ENCODE results near the gene NCBP1.

NCBP1 gene

GRCh38 chr9:97627624-97628023 lies 6.0 kb upstream of the NCBP1 start:
- DNase-seq = no peak

GRCh38 chr9:97628668-97629067 lies 5.0 kb upstream of the NCBP1 start:
- no peak for DNase-seq

GRCh38 chr9:97629156-97629555 lies 4.5 kb upstream of the NCBP1 start:
- no peak for DNase-seq

- no peak for DNase-seq
Measured at GRCh38 chr9:97630591-97630990, 3.0 kb upstream of the NCBP1 start.

DNA sequence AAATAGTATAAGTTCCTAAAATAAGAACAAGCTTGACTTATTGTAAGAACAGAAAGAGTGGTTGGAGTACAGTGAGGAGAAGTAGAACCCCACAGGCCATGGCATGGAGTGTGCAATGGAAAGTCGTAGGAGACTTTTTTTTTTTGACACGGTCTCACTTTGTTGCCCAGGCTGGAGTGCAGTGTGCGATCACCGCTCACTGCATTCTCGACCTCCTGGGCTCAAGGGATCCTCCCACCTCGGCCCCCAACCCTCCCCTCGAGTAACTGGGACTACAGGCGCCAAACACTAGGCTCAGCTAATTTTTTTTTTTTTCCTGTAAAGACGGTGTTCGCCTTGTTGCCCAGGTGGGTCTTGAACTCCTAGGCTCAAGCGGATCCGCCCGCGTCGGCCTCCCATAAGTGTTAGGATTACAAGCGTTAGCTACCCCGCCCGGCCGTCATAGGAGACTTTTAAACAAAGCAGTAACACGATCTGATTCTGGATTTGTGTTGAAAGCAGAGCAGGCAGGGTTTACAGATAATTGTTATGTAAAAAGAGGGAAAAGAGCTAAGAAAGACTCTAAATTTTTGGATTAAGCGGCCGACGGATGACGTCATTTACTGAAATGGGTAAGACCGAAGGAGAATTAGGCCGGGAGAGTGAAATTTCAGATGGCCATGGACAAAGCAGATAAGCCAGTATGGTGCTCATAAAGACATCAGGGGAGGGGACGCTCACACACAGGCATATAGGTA lies 1.2 kb upstream of the NCBP1 start:
- no peak for DNase-seq

GRCh38 chr9:97633859-97634490 lies 354 bp downstream of the NCBP1 start:
- DNase-seq = no peak

GRCh38 chr9:97635026-97635425 lies 1.4 kb downstream of the NCBP1 start:
- no peak for DNase-seq

- DNase-seq = no peak
Measured at GRCh38 chr9:97636903-97637302, 3.3 kb downstream of the NCBP1 start.

GRCh38 chr9:97638666-97639065 lies 5.0 kb downstream of the NCBP1 start:
- no peak for DNase-seq

DNA sequence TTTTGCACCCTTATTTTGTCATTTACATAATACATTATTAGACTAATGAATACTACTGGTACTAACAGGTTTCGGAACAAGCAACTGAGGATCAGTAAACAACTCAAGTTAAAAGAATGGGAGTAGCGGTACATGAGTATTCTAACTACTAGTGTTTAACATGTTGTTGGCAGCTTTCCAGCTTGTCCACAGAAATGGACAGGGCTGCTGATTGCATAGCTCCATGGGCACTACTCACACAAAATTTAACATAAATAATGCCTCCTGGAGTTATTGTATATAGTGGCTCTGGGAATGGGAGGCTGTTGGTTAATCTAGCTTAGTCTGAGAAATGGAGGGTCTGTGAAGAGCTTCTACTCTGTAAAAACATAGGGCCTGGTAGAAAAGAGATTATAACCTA lies 6.7 kb downstream of the NCBP1 start:
- DNase-seq = no peak

DNA sequence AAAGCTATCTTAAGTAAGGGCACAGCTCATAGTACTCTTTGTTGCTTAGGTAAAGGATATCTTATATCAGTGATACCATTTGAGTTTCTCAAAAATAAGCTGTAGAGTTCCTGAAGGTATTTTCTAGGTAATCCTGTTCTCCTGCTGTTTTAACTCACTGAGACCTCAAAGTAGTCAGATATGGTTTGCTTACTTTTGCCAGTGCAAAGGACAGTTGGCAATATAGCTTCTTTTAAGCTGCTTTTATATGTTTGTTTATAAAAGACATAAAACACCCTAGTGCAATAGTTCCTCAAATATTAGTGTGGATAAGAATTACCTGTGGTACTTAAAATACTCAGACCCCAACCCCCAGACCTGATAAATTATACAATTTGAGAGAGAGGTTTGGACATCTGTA lies 12.1 kb downstream of the NCBP1 start:
- no peak for DNase-seq

DNA sequence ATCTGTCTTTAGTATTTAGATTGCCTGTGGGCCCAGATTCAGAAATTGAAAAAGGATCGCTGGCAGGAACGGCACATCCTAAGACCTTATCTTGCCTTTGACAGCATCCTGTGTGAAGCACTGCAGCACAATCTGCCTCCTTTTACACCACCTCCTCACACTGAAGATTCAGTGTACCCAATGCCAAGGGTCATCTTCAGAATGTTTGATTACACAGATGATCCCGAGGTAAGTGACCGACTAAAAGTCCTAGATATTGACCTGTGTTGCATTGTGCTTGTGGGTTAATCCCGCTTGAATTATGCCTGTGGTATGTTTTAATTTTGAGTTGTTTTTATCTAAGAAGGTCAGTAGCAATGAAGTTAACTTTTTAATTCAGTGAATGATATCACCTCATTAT lies 14.4 kb downstream of the NCBP1 start:
- no peak for DNase-seq

- DNase-seq = no peak
Measured at GRCh38 chr9:97651646-97652045, 18.0 kb downstream of the NCBP1 start.

DNA sequence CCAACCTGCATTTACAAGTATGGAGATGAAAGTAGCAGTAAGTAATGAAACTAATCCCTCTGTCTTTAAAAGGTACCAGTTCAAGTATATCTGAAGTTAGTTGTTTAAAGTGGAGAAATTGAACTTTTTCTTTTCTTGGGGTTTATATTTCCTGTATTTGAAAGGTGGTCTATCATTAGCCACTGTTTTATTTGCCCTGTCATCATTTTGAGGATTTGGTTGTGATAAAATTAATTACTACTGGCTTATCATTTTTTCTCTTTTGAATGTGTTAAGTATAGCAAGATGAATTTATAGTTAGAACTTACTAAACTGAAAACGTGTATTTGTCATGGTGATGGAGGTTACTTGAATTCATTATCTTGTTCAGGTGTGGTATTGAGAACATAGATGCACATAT lies 25.1 kb downstream of the NCBP1 start:
- no peak for DNase-seq

DNA sequence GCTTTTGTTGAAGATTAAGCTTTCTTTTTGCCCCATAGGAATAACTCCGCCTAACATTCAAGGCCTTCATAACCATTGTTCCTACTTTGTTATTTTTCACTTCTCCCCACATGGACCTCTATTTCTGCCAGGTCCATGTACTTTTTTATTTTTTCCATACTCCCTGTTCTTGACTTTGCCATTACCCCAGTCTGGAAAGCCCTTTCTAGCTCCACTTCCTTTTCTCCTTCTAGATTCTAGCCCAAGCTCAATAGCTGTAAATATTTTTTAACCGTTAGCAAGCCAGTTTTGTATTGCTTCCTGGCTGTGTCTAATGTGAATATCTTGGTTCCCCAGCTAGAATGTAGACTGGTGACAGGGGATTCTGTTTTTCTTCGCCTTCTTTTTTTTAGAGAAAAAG lies 26.1 kb downstream of the NCBP1 start:
- DNase-seq = no peak

DNA sequence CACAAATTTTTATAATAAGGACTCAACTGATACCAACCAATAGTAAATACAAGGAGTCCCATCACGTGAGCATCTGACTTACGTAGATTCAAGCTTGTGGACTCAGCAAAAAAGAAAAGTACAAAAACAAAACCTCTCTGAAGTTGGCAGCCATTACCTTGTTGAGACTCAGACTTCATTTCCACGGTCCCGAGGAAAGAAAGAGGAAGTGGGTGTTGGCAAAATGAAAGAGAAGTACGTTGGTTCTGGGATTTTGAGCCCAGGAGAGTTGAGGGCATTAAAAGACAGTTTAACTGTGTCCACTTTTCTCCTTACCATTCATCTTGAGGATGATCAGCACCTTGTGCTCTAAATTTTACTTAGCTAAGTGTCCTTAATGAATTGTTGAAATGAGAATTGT lies 26.7 kb downstream of the NCBP1 start:
- no peak for DNase-seq

DNA sequence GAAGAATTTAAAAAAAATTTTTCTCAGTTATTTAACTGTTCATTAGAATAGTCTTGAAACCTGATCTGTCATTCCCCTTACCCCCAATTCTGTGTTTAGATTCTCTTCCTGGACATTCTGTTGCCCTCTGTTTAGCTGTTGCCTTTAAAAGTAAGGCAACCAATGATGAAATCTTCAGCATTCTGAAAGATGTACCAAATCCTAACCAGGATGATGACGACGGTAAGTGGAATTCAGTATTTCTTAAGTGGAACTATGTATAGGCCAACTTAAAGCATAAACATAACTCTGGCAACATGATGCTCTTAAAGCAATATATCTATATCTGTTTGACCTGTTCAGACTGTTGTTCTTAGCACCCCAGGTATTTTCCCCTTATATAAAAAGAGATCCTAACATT lies 27.2 kb downstream of the NCBP1 start:
- no peak for DNase-seq

GRCh38 chr9:97665742-97666141 lies 32.1 kb downstream of the NCBP1 start:
- no peak for DNase-seq

DNA sequence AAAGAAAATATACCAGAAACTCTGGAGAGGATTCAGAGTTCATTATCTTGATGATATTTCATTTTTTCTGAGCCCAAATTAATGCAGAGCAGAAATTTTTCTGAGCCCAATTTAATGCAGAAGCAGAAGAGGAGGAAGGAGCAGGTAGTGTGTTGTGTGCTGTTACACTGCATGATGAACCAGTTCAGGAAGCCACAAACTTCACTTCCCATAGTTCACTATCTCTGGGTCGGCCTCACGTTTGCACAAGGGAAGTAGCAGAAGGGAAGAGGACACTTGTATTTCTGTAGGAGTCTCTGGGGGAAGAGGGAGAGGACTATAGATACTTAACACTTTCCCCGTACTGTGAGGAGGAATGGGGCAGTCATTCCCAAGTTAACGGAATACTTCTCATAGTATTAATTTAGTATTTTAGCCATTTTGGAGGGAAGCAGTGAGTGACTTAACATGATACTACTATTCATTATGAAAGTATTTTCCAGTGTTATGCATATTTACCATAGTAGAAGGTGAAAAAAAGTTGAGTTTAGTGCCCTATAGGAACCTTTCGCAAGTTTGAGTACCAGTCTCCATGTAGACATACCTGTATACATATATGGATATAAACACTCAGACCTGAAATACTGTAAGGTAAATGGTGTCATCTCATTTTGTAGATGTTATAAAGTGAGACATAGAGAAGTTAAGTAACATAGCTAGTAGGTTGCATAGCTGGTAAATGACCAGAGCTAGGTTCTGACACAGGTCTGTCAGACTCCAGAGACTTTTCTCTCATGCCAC lies 33.5 kb downstream of the NCBP1 start:
- DNase-seq = peak; percentile 30

DNA sequence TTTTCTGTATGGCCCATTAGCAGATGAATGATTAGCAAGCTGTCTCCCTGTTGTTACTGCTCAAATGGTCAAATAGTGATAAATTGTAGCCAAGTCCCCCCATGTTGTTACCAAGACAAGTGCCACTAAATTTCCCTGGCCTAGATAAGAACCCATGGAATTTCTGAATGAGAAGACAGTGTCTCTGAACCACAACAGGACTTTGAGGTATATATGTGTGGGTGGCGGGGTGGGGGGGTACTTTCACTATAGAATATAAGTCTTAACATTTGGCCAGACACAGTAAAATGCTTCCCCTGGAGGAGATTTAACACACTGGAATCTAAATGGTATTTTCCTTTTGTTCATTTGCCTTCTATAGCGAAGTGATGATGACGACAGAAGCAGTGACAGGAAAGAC lies 34.9 kb downstream of the NCBP1 start:
- no peak for DNase-seq

DNA sequence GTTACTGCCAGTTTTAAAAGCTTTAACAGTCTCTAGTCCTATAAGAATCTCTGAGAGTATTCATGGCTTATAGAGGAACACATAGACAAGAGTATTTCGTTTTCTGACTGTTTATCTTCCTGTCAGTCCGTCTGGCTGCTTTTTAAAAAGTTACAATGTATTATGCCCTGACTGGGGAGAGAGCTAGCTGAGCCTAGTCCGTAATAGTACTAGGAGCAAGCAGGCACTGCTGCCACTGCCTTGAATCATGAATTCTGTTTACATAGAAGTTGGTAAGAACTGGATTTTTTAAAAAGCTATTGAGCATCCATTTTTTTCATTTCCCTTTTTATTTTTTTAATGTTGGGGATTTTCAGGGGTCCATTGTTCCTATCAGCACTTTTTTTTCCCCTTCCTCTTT lies 37.0 kb downstream of the NCBP1 start:
- DNase-seq = no peak

GRCh38 chr9:97672403-97672802 lies 38.8 kb downstream of the NCBP1 start:
- no peak for DNase-seq

- DNase-seq = no peak
Measured at GRCh38 chr9:97673922-97674321, 40.3 kb downstream of the NCBP1 start.

- no peak for DNase-seq
Measured at GRCh38 chr9:97675655-97676054, 42.0 kb downstream of the NCBP1 start.

Measured in GDM1 (cell line).